Activated naive CD8-positive, alpha-beta T cell (primary cell): ENCODE measurements around the gene SLIT3.
"Not testable (repeated sequence)": the region's sequence is repeated elsewhere in the genome, so short reads cannot be mapped to it uniquely, and the experiment has no call there.

Source experiments
- H3K27ac Mint-ChIP-seq: one replicate; pipeline ENCODE4 v1.8.0; 2021; ENCODE audit warnings: mixed read lengths
- H3K27me3 Mint-ChIP-seq: one replicate; pipeline ENCODE4 v1.8.0; 2021; ENCODE audit warnings: mixed read lengths
- H3K36me3 Mint-ChIP-seq: one replicate; pipeline ENCODE4 v1.8.0; 2021; ENCODE audit warnings: mixed read lengths
- H3K4me1 Mint-ChIP-seq: one replicate; pipeline ENCODE4 v1.8.0; 2021; ENCODE audit warnings: low read depth, mixed read lengths
- H3K4me3 Mint-ChIP-seq: one replicate; pipeline ENCODE4 v1.8.0; 2021; ENCODE audit warnings: mild to moderate bottlenecking, mixed read lengths
- H3K9me3 Mint-ChIP-seq: one replicate; pipeline ENCODE4 v1.8.0; 2021; ENCODE audit warnings: low read depth, mixed read lengths

The SLIT3 gene

GRCh38 chr5:169151051-169151805 lies 149.7 kb downstream of the SLIT3 start:
- H3K4me3 Mint-ChIP-seq: no peak overlapping the region
- no peaks in the 10 kb centered on the region for H3K36me3 Mint-ChIP-seq
- H3K9me3 Mint-ChIP-seq: no peaks in the 10 kb centered on the region
- H3K4me1 Mint-ChIP-seq: no peaks in the 10 kb centered on the region
- H3K27me3 Mint-ChIP-seq: peaks cover 3% of the 10 kb centered on the region
- H3K27ac Mint-ChIP-seq: no peak overlapping the region

DNA sequence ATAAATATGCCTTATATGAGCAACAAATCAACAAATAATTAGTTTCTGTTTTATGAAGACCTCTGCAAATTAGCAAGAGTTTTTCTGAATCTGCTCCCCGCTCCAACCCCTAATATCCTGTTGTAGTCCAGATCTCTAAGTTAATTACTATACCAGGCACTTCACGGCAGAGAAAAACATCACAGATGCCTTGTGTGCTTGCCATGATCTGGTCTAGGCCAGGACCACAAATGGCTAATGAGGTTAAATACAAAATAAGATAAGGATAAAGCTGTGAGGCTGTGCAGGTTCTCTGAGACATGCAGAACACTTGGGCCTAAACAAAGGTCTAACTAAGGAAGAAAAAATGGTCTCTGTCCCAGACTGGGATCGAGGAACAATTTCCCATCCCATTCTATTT lies 150.8 kb downstream of the SLIT3 start:
- Mint-ChIP-seq H3K36me3 (no peaks in the 10 kb centered on the region), H3K9me3 (no peaks in the 10 kb centered on the region), H3K27ac (no peak overlapping the region), H3K27me3 (peaks cover 3% of the 10 kb centered on the region), H3K4me3 (no peak overlapping the region), H3K4me1 (no peaks in the 10 kb centered on the region)

DNA sequence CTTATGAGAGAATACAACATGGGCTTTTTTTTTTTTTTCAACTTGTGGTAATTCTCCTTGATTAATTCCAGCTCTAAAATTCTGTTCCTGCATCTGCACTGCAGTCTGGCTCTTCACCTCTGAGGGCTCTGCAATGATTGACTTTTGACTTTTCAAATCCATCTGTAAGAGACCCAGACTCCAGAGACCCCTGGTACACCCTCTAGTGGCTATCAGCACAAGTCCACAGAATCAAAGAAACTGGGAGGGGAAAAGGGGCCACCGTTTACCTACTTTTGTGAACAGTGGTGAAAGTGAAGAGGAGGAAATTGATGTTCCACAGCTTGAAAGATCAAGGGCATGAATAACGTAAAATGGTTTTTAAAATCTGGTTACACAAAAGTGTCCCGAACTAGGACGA lies 151.6 kb downstream of the SLIT3 start:
- Mint-ChIP-seq H3K36me3 (no peaks in the 10 kb centered on the region), H3K27me3 (peaks cover 3% of the 10 kb centered on the region), H3K4me3 (no peak overlapping the region), H3K4me1 (no peaks in the 10 kb centered on the region), H3K9me3 (no peaks in the 10 kb centered on the region), H3K27ac (no peak overlapping the region)

DNA sequence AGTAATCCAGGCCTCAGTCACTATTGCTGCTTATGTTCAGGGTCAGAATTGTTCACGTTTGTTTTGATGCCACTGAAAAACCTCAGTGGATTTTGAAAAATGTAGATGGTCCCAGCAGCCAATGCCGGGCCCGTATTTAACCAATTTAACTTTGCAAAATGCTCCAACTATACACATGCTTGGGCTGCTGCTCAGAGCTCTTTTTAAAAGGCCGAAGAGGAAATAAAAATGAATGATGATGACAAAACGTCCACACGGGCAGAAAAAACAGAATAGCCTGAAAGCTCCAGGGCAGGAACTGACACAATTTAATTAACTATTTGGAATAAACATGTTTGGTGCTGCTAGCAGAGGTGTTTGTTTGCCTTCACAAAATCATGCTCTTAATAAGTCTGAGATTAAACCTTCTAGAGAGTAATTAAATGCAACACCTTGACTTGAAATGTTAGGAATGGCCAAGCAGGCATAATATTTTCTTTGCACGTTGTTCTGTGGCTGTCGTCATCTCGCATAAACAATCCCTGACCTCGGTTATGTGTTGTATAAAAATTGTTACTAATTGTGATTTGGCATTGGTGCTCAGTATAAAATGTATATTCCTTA lies 152.7 kb downstream of the SLIT3 start:
- Mint-ChIP-seq H3K4me3 (no peak overlapping the region), H3K4me1 (no peaks in the 10 kb centered on the region), H3K27ac (no peak overlapping the region), H3K27me3 (no peaks in the 10 kb centered on the region), H3K36me3 (no peaks in the 10 kb centered on the region), H3K9me3 (no peaks in the 10 kb centered on the region)

GRCh38 chr5:169147534-169147933 lies 153.4 kb downstream of the SLIT3 start:
- no peaks in the 10 kb centered on the region for H3K27me3 Mint-ChIP-seq
- no peak overlapping the region for H3K27ac Mint-ChIP-seq
- no peaks in the 10 kb centered on the region for H3K4me1 Mint-ChIP-seq
- H3K4me3 Mint-ChIP-seq: no peak overlapping the region
- H3K9me3 Mint-ChIP-seq: no peaks in the 10 kb centered on the region
- no peaks in the 10 kb centered on the region for H3K36me3 Mint-ChIP-seq

GRCh38 chr5:169146158-169146557 lies 154.8 kb downstream of the SLIT3 start:
- H3K4me3 Mint-ChIP-seq: no peak overlapping the region
- no peaks in the 10 kb centered on the region for H3K36me3 Mint-ChIP-seq
- no peak overlapping the region for H3K27ac Mint-ChIP-seq
- H3K27me3 Mint-ChIP-seq: no peaks in the 10 kb centered on the region
- H3K4me1 Mint-ChIP-seq: no peaks in the 10 kb centered on the region
- H3K9me3 Mint-ChIP-seq: no peaks in the 10 kb centered on the region

DNA sequence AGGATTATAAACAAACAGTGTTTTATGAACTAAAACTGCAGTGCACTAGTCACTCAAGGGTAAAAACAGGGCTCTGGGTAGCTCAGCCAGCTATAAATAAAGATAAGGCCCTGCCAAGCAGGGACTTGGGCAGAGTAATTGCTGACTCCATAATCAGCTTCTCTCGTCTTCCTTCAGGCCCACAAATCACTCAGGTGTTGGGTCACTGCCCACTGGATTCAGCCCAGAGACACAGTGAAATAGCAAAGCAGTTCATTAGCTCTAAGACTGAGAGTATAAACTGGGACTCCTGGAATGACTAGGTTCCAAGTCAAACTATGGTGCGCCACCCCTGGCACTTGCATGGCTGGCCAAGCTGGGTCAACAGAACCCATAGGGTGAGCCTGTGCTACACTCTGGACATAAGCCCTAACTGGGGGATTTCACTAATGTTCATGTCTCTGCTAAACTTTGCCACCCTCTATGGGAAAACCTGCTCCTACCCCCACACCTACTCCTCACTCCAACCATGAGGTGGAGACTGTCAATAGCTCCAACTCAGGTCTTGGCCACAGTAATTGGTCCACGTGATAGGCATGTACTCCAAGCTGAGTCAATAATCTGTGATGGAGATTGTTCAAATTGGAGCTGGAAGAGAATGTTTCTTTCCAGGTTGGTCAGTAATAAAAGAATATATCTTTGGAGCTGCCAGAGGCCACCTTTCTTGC lies 158.5 kb downstream of the SLIT3 start:
- Mint-ChIP-seq H3K9me3 (no peaks in the 10 kb centered on the region), H3K4me1 (no peaks in the 10 kb centered on the region), H3K36me3 (no peaks in the 10 kb centered on the region), H3K4me3 (no peak overlapping the region), H3K27ac (no peak overlapping the region), H3K27me3 (peaks cover 2% of the 10 kb centered on the region)

DNA sequence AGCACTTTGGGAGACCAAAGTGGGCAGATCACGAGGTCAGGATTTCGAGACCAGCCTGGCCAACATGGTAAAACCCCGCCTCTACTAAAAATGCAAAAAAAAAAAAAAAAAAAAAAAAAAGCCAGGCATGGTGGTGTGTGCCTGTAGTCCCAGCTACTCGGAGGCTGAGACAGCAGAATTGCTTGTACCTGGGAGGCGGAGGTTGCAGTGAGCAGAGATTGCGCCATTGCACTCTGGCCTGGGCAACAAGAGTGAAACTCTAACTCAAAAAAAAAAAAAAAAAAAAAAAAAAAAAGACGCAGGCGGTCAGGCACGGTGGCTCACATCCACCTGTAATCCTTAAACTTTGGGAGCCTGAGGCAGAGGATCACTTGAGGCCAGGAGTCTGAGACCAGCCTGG lies 160.7 kb downstream of the SLIT3 start:
- not testable (repeated sequence) for H3K4me1 Mint-ChIP-seq, H3K9me3 Mint-ChIP-seq, H3K27ac Mint-ChIP-seq, H3K27me3 Mint-ChIP-seq, H3K36me3 Mint-ChIP-seq, H3K4me3 Mint-ChIP-seq

GRCh38 chr5:169139480-169140050 lies 161.4 kb downstream of the SLIT3 start:
- Mint-ChIP-seq H3K27ac (no peak overlapping the region), H3K4me3 (no peak overlapping the region), H3K4me1 (no peaks in the 10 kb centered on the region), H3K9me3 (no peaks in the 10 kb centered on the region), H3K27me3 (peaks cover 5% of the 10 kb centered on the region), H3K36me3 (no peaks in the 10 kb centered on the region)

GRCh38 chr5:169133531-169133930 lies 167.4 kb downstream of the SLIT3 start:
- Mint-ChIP-seq H3K9me3 (no peaks in the 10 kb centered on the region), H3K36me3 (no peaks in the 10 kb centered on the region), H3K4me3 (no peak overlapping the region), H3K27me3 (peaks cover 3% of the 10 kb centered on the region), H3K4me1 (no peaks in the 10 kb centered on the region), H3K27ac (no peak overlapping the region)

DNA sequence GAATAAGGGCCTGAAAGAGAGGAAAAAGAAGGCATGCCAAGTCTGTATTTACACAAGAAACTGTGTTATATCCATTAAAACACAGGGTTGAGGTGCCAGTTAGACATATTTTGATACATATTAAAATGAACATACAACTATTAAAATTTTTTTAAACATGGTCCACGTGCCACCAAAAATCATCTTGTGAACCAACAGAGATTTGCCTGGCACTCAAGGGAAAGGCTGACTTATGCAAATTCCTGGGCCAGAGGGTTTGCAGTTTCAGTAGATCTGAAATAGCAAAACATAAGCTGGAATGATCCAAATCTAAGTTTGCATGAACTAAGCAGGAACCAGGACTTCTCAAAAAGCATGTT lies 168.7 kb downstream of the SLIT3 start:
- Mint-ChIP-seq H3K4me3 (no peak overlapping the region), H3K27me3 (peaks cover 3% of the 10 kb centered on the region), H3K36me3 (no peaks in the 10 kb centered on the region), H3K27ac (no peak overlapping the region), H3K4me1 (no peaks in the 10 kb centered on the region), H3K9me3 (no peaks in the 10 kb centered on the region)

DNA sequence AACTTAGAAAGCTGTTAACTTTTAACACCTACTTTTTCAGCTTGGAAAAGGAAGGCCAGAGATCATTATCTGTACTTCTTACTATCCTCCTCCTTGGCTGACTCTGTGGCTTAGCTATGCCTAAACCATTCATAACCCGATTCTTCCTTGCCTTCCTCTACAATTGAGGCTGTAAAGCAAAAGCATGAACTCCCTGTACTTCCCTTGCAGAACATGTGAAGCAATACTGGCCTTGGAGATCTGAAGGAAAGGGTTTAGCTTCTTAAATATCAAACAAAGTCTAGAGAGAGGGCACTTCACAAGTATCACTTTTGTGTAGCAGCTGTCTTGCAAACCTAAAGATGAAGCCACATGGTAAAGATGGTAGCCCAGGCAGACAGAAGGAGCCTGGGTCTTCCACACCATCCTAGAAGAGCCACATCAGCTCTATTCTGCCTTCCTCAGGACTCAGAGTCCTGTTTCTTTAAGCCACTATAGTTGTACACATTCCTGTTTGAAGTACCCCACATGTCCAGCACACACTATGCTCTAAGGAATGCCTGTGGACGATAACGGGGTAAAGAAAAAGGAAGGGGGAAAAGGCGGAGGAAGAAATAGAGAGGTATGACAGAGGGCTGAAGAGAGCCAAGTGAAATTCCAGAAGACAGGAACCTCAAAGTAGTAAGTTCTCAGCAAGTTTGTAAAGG lies 169.2 kb downstream of the SLIT3 start:
- H3K9me3 Mint-ChIP-seq: no peaks in the 10 kb centered on the region
- H3K36me3 Mint-ChIP-seq: no peaks in the 10 kb centered on the region
- no peak overlapping the region for H3K4me3 Mint-ChIP-seq
- H3K27me3 Mint-ChIP-seq: peaks cover 3% of the 10 kb centered on the region
- H3K27ac Mint-ChIP-seq: no peak overlapping the region
- H3K4me1 Mint-ChIP-seq: no peaks in the 10 kb centered on the region

- no peaks in the 10 kb centered on the region for H3K9me3 Mint-ChIP-seq
- H3K4me3 Mint-ChIP-seq: no peak overlapping the region
- no peaks in the 10 kb centered on the region for H3K4me1 Mint-ChIP-seq
- no peak overlapping the region for H3K27ac Mint-ChIP-seq
- H3K36me3 Mint-ChIP-seq: no peaks in the 10 kb centered on the region
- no peaks in the 10 kb centered on the region for H3K27me3 Mint-ChIP-seq
Observed at GRCh38 chr5:169128679-169129078, 172.3 kb downstream of the SLIT3 start.

DNA sequence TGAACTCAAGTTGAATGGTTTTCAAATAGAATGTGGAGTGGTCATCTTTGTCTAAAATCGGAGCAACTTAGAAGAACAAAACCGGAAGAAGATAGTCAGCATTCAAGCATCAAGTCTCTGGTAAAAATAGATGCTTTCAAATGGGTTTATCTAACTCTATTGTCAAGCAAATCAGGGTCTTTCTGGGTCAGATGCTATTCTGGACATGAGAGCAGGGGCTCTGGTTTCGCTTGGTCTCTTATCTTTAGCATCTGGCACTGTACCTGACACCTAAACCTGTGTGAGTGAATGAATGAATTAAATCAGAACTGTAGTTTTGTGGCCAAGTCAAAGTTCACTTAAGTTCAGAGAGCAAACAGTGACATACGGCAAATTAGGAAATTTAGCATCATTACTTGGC lies 173.5 kb downstream of the SLIT3 start:
- Mint-ChIP-seq H3K4me1 (no peaks in the 10 kb centered on the region), H3K36me3 (no peaks in the 10 kb centered on the region), H3K4me3 (no peak overlapping the region), H3K27ac (no peak overlapping the region), H3K27me3 (no peaks in the 10 kb centered on the region), H3K9me3 (no peaks in the 10 kb centered on the region)

DNA sequence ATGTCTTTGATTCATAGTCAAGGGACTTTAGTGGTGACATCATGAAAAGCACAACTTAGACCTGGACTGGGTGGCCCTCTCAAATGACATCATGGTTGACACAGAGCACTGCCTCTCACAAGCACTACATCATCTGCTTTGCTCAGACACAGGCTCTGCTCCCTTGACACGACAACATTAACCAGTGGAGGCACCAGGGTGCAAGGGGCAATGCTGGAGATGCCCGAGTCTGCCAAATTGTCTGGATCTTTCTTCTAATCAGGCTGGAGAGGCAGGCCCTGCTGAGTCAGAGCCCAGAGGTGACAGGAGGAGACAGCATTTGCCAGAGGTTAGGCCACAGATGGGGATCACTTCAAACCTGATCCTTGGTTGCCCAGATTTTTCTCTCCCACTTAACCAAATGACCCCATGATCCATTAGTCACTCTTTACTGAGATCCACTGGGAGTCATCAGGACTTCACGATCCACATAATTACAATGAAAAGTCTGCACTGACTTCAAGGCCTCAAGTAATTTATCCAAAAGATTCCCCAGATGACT lies 174.4 kb downstream of the SLIT3 start:
- no peak overlapping the region for H3K27ac Mint-ChIP-seq
- H3K27me3 Mint-ChIP-seq: no peaks in the 10 kb centered on the region
- no peaks in the 10 kb centered on the region for H3K4me1 Mint-ChIP-seq
- H3K9me3 Mint-ChIP-seq: no peaks in the 10 kb centered on the region
- H3K36me3 Mint-ChIP-seq: no peaks in the 10 kb centered on the region
- H3K4me3 Mint-ChIP-seq: no peak overlapping the region
